ENCODE data around the gene SULT4A1. TPM values are rescaled to one million over a fixed set of nuclear protein-coding genes. Genes with fewer than 3 reads are reported as not detected.

The SULT4A1 gene
- total and polyA plus RNA-seq, 2 of the 8 experiments (the other 6 are each of a cell fraction or from before 2014, with no cell fraction given): 9.1 to 11.8 TPM

DNA sequence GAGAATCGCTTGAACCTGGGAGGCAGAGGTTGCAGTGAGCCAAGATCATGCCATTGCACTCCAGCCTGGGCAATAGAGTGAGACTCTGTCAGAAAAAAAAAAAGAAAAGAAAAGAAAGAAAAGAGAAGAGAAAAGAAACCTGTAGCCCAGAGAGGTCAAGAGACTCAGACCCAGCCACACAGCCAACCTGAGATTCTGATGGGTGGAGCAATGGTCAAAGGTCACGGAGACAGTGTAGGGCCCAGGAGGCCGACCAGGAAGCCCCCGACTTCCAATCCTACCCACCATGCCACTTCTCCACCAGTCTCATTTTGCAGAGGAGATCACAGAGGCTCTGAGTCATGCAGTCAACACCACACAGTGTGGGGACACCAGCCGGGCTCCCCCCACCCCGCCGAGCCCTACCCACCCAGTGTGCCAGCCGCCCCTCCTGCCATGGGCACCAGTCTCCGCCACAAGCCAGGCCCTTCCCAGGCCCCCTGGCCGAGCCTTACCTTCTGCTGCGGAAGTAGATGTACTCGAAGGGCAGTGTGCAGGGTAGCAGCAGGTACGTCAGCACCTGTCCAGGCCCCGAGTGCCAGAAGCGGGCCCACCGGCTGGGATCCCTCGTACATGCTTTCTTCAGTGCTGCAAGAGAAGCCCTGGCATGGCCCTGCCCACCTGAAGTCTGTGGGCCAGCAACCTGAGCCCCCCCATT lies 21.6 kb upstream of the SULT4A1 start:
- Histone ChIP-seq H3K23ac (ENCODE audit: insufficient read length) (no peak overlapping the region), H3K79me2 (ENCODE audit: control insufficient read depth in 1 of 2, insufficient read depth in 2 of 2, low read length in 2 of 2) (no peaks in the 10 kb centered on the region), H2BK20ac (ENCODE audit: low read length) (no peak overlapping the region), H3K9me3 (ENCODE audit: insufficient read depth in 2 of 2, low read depth in 1 of 2, low read length in 1 of 2) (no peaks in the 10 kb centered on the region), H3K4me3 (ENCODE audit: extremely low read depth in 1 of 4, insufficient read depth in 2 of 4, low read depth in 3 of 4, low read length in 4 of 4) (no peak overlapping the region), H2BK12ac (ENCODE audit: low read depth, low read length) (no peak overlapping the region), H4K91ac (replicated peaks; ENCODE audit: insufficient read length, low read length) (no peak overlapping the region), H3K14ac (ENCODE audit: insufficient read length) (no peak overlapping the region), H2BK15ac (ENCODE audit: low read length) (0 out of 2 replicates have a peak overlapping the region, but pooled peaks have one; percentile 48), H2AK5ac (ENCODE audit: low read depth, low read length) (no peak overlapping the region), H2BK5ac (ENCODE audit: low read depth, low read length) (no peak overlapping the region), H3K9ac (replicated peaks in 1 of 4; ENCODE audit: extremely low read depth in 1 of 4, low read depth in 3 of 4, low read length in 3 of 4) (no peak overlapping the region), H2AFZ (ENCODE audit: low read length) (no peak overlapping the region), H3K79me1 (ENCODE audit: low read depth, low read length) (no peaks in the 10 kb centered on the region), H4K8ac (ENCODE audit: extremely low read depth, insufficient read depth, low read length) (peak overlapping the region; percentile 12; the same call in 1 of the 2 replicates), H3K27ac (ENCODE audit: low read depth, low read length) (no peak overlapping the region), H3K4me1 (replicated peaks in 1 of 4; ENCODE audit: control insufficient read depth in 3 of 4, insufficient read depth in 4 of 4, low read length in 3 of 4) (peaks cover 0 to 3% (median 2%) of the 10 kb centered on the region in 4 experiments; a peak in 1 of 7 replicates), H3K4ac (replicated peaks; ENCODE audit: insufficient read length, low read depth, low read length) (no peak overlapping the region), H3K23me2 (ENCODE audit: low read depth, low read length) (no peaks in the 10 kb centered on the region), H3K56ac (replicated peaks; ENCODE audit: insufficient read length, low read depth, low read length) (no peak overlapping the region), H2BK120ac (replicated peaks; ENCODE audit: low read depth, low read length) (no peak overlapping the region), H4K20me1 (replicated peaks in 1 of 2; ENCODE audit: control insufficient read depth in 1 of 2, insufficient read depth in 2 of 2, low read length in 2 of 2) (peaks cover 0 to 8% of the 10 kb centered on the region in 2 experiments), H4K5ac (ENCODE audit: insufficient read length, low read depth, low read length) (no peak overlapping the region), H3K4me2 (ENCODE audit: insufficient read depth in 1 of 2, low read depth in 2 of 2, low read length in 2 of 2) (no peak overlapping the region), H3K18ac (ENCODE audit: extremely low read depth, low read length) (no peak overlapping the region), H3K36me3 (ENCODE audit: control insufficient read depth in 2 of 4, insufficient read depth in 4 of 4, low read length in 3 of 4) (0 out of 8 replicates have a peak, but pooled peaks cover 0 to 2% (median 0%) of the 10 kb centered on the region in 4 experiments), H3K27me3 (replicated peaks in 1 of 4; ENCODE audit: control insufficient read depth in 3 of 4, extremely low read depth in 1 of 4, insufficient read depth in 3 of 4, low read length in 3 of 4) (no peaks in the 10 kb centered on the region)
- DNase-seq (ENCODE audit: low read depth in 1 of 2, low spot score in 2 of 2) (no peak), FAIRE-seq (no peak)
- ChIA-PET POLR2A (ENCODE audit: partially characterized antibody) (interaction anchor here (1.1 to 2.5 kb wide), 3 partner anchors 7 to 16 kb away, joined by 4 to 10 read pairs (median 6); no protein-coding TSS in a partner anchor), CTCF (ENCODE audit: partially characterized antibody) (interaction anchor here (0.6 to 7.5 kb wide), 61 partner anchors 7 to 1653 kb away, joined by 3 to 226 read pairs (median 4); partner anchors contain the start of genes PNPLA3 and PNPLA5)
- no peak for TF ChIP-seq POLR2A (IDR thresholded peaks at IDR 0.05; ENCODE audit: control extremely low read depth in 1 of 2, low read depth in 2 of 2, low read length in 2 of 2)
- WGBS, 2 experiments (ENCODE audit: extremely low coverage in 1 of 2, insufficient coverage in 1 of 2, insufficient read length in 1 of 2, insufficient replicate concordance in 2 of 2, low coverage in 1 of 2, low lambda C conversion rate in 2 of 2, missing lambda C conversion rate in 1 of 2): 93% methylated on average over 11 of the region's 17 CpGs; no CpG with 5 or more reads in 1 of the 2 experiments
